ENCODE data around the gene JAZF1.

Gene JAZF1

GRCh38 chr7:28112012-28112411 is 68.6 kb downstream of the JAZF1 start:
- Histone ChIP-seq H3K79me2 (ENCODE audit: insufficient read depth, low read depth) (no peaks in the 10 kb centered on the region; the same call in 1 of the 2 replicates), H3K27ac (no peak overlapping the region), H3K4me2 (no peak overlapping the region), H3K36me3 (ENCODE audit: insufficient read depth) (no peaks in the 10 kb centered on the region), H2AFZ (ENCODE audit: low read depth) (no peak overlapping the region), H3K9ac (no peak overlapping the region), H3K4me3 (IDR thresholded peaks at IDR 0.05; ENCODE audit: insufficient read depth, low read depth, low read length) (no peak overlapping the region), H4K20me1 (ENCODE audit: insufficient read depth) (peaks cover 3% of the 10 kb centered on the region; the same call in 1 of the 2 replicates), H3K4me1 (ENCODE audit: low read depth, poor library complexity, severe bottlenecking) (peaks cover 12% of the 10 kb centered on the region), H3K27me3 (ENCODE audit: insufficient read depth, low read depth) (no peaks in the 10 kb centered on the region)
- TF ChIP-seq CTCF (conservative IDR thresholded peaks at IDR 0.05; ENCODE audit: low read depth, low read length): no peak

- peaks cover 12% of the 10 kb centered on the region for H3K4me1 ChIP-seq (ENCODE audit: low read depth, poor library complexity, severe bottlenecking)
- H3K4me2 ChIP-seq: no peak overlapping the region
- no peak overlapping the region for H3K9ac ChIP-seq
- no peaks in the 10 kb centered on the region for H3K36me3 ChIP-seq (ENCODE audit: insufficient read depth)
- TF ChIP-seq CTCF (conservative IDR thresholded peaks at IDR 0.05; ENCODE audit: low read depth, low read length): no peak
- no peaks in the 10 kb centered on the region for H3K27me3 ChIP-seq (ENCODE audit: insufficient read depth, low read depth)
- H3K27ac ChIP-seq: no peak overlapping the region
- H2AFZ ChIP-seq (ENCODE audit: low read depth): no peak overlapping the region
- no peaks in the 10 kb centered on the region; the same call in 1 of the 2 replicates for H3K79me2 ChIP-seq (ENCODE audit: insufficient read depth, low read depth)
- no peak overlapping the region for H3K4me3 ChIP-seq (IDR thresholded peaks at IDR 0.05; ENCODE audit: insufficient read depth, low read depth, low read length)
- peaks cover 3% of the 10 kb centered on the region; the same call in 1 of the 2 replicates for H4K20me1 ChIP-seq (ENCODE audit: insufficient read depth)
Observed at GRCh38 chr7:28110427-28111012, 70.1 kb downstream of the JAZF1 start.

- no peak overlapping the region for H2AFZ ChIP-seq (ENCODE audit: low read depth)
- H3K36me3 ChIP-seq (ENCODE audit: insufficient read depth): no peaks in the 10 kb centered on the region
- no peak overlapping the region for H3K4me2 ChIP-seq
- no peaks in the 10 kb centered on the region; the same call in 1 of the 2 replicates for H3K79me2 ChIP-seq (ENCODE audit: insufficient read depth, low read depth)
- no peak overlapping the region for H3K4me3 ChIP-seq (IDR thresholded peaks at IDR 0.05; ENCODE audit: insufficient read depth, low read depth, low read length)
- no peak overlapping the region for H3K27ac ChIP-seq
- no peak overlapping the region for H3K9ac ChIP-seq
- no peaks in the 10 kb centered on the region for H3K27me3 ChIP-seq (ENCODE audit: insufficient read depth, low read depth)
- H4K20me1 ChIP-seq (ENCODE audit: insufficient read depth): no peaks in the 10 kb centered on the region
- peaks cover 12% of the 10 kb centered on the region for H3K4me1 ChIP-seq (ENCODE audit: low read depth, poor library complexity, severe bottlenecking)
- no peak for TF ChIP-seq CTCF (conservative IDR thresholded peaks at IDR 0.05; ENCODE audit: low read depth, low read length)
Observed at GRCh38 chr7:28108747-28109146, 71.8 kb downstream of the JAZF1 start.

- Histone ChIP-seq H4K20me1 (ENCODE audit: insufficient read depth) (no peaks in the 10 kb centered on the region; the same call in 1 of the 2 replicates), H3K4me3 (IDR thresholded peaks at IDR 0.05; ENCODE audit: insufficient read depth, low read depth, low read length) (no peak overlapping the region), H3K4me2 (no peak overlapping the region), H2AFZ (ENCODE audit: low read depth) (no peak overlapping the region), H3K79me2 (ENCODE audit: insufficient read depth, low read depth) (no peaks in the 10 kb centered on the region; the same call in 1 of the 2 replicates), H3K27me3 (ENCODE audit: insufficient read depth, low read depth) (no peaks in the 10 kb centered on the region), H3K9ac (no peak overlapping the region), H3K36me3 (ENCODE audit: insufficient read depth) (no peaks in the 10 kb centered on the region), H3K27ac (no peak overlapping the region), H3K4me1 (ENCODE audit: low read depth, poor library complexity, severe bottlenecking) (peaks cover 12% of the 10 kb centered on the region)
- no peak for TF ChIP-seq CTCF (conservative IDR thresholded peaks at IDR 0.05; ENCODE audit: low read depth, low read length)
Observed at GRCh38 chr7:28107960-28108359, 72.6 kb downstream of the JAZF1 start.
